Duodenal mucosa (tissue), 2 donors: ENCODE measurements around the gene KRT20.

Experiments
- H3K27ac ChIP-seq: one replicate; pipeline ENCODE4 v1.7.0; 2013; ENCODE audit warnings: low read depth, low read length
- H3K27me3 ChIP-seq, 2 donors: one replicate each; pipeline ENCODE4 v1.7.0; 2013; ENCODE audit warnings: low read length in 2 of 2, control low read depth in 1 of 2; ENCODE audit not compliant: insufficient read depth in 2 of 2, control insufficient read depth in 1 of 2
- H3K36me3 ChIP-seq, 2 donors: one replicate each; pipeline ENCODE4 v1.7.0; 2013; ENCODE audit warnings: low read length in 2 of 2, control low read depth in 1 of 2; ENCODE audit not compliant: insufficient read depth in 2 of 2, control insufficient read depth in 1 of 2
- H3K4me1 ChIP-seq, 2 donors: one replicate each; pipeline ENCODE4 v1.7.0; 2013; ENCODE audit warnings: low read length in 2 of 2, control low read depth in 1 of 2; ENCODE audit not compliant: insufficient read depth in 2 of 2, control insufficient read depth in 1 of 2
- H3K4me3 ChIP-seq, 2 donors: one replicate each; pipeline ENCODE4 v1.7.0; 2013; ENCODE audit warnings: low read length in 2 of 2, low read depth in 1 of 2
- H3K9ac ChIP-seq, 2 donors: one replicate each; pipeline ENCODE4 v1.7.0; 2013; ENCODE audit warnings: low read length in 2 of 2, low read depth in 1 of 2
- H3K9me3 ChIP-seq, 2 donors: one replicate each; pipeline ENCODE4 v1.7.0; 2013; ENCODE audit warnings: low read length in 2 of 2, control low read depth in 1 of 2; ENCODE audit not compliant: control insufficient read depth in 1 of 2

The KRT20 gene

GRCh38 chr17:40836020-40836419 is 49.0 kb downstream of the KRT20 start:
- Histone ChIP-seq H3K9ac (no peak overlapping the region), H3K4me3 (no peak overlapping the region), H3K36me3 (peaks cover 0 to 8% of the 10 kb centered on the region in 2 donors), H3K27ac (no peak overlapping the region), H3K9me3 (no peaks in the 10 kb centered on the region), H3K27me3 (peaks cover 3% of the 10 kb centered on the region in 2 donors), H3K4me1 (no peaks in the 10 kb centered on the region)

GRCh38 chr17:40833882-40834281 is 51.2 kb downstream of the KRT20 start:
- H3K4me3 ChIP-seq: no peak overlapping the region
- H3K9ac ChIP-seq: no peak overlapping the region
- no peaks in the 10 kb centered on the region for H3K4me1 ChIP-seq
- H3K36me3 ChIP-seq: peaks cover 0 to 8% of the 10 kb centered on the region in 2 donors
- no peak overlapping the region for H3K27ac ChIP-seq
- H3K27me3 ChIP-seq: no peaks in the 10 kb centered on the region
- H3K9me3 ChIP-seq: no peaks in the 10 kb centered on the region

GRCh38 chr17:40832840-40833239 is 52.2 kb downstream of the KRT20 start:
- no peaks in the 10 kb centered on the region for H3K4me1 ChIP-seq
- H3K4me3 ChIP-seq: no peak overlapping the region
- no peak overlapping the region for H3K27ac ChIP-seq
- H3K9ac ChIP-seq: no peak overlapping the region
- no peaks in the 10 kb centered on the region for H3K9me3 ChIP-seq
- peaks cover 0 to 8% of the 10 kb centered on the region in 2 donors for H3K36me3 ChIP-seq
- H3K27me3 ChIP-seq: no peaks in the 10 kb centered on the region

- H3K9me3 ChIP-seq: no peaks in the 10 kb centered on the region
These were observed 54.8 kb downstream of the KRT20 start for GRCh38 chr17:40830085-40830776.

GRCh38 chr17:40828454-40829044 is 56.5 kb downstream of the KRT20 start:
- Histone ChIP-seq H3K9ac (no peak overlapping the region), H3K4me3 (no peak overlapping the region), H3K27ac (no peak overlapping the region), H3K36me3 (no peaks in the 10 kb centered on the region), H3K9me3 (no peaks in the 10 kb centered on the region), H3K27me3 (no peaks in the 10 kb centered on the region), H3K4me1 (no peaks in the 10 kb centered on the region)

More at GRCh38 chr17:40830085-40830776, 54.8 kb downstream of the KRT20 start:
- H3K36me3 ChIP-seq: peaks cover 0 to 8% of the 10 kb centered on the region in 2 donors
- no peaks in the 10 kb centered on the region for H3K4me1 ChIP-seq
- no peak overlapping the region for H3K27ac ChIP-seq
- no peak overlapping the region for H3K4me3 ChIP-seq
- H3K9ac ChIP-seq: no peak overlapping the region
- H3K27me3 ChIP-seq: no peaks in the 10 kb centered on the region

- Histone ChIP-seq H3K9ac (no peak overlapping the region), H3K27ac (no peak overlapping the region), H3K27me3 (no peaks in the 10 kb centered on the region), H3K9me3 (no peaks in the 10 kb centered on the region), H3K36me3 (no peaks in the 10 kb centered on the region), H3K4me1 (no peaks in the 10 kb centered on the region), H3K4me3 (no peak overlapping the region)
These were observed 57.1 kb downstream of the KRT20 start for GRCh38 chr17:40827746-40828453.
